HS-27A (cell line): ENCODE data around the gene FILIP1.
A peak's percentile ranks its signal among the peaks of the same experiment; 100 is the strongest.

Source experiments
- DNase-seq: peaks from one replicate; pipeline ENCODE4 v3.0.0-alpha.2; 2012; ENCODE audit warnings: low read depth, missing footprints

The FILIP1 gene

GRCh38 chr6:75296811-75297779, 196.5 kb downstream of the FILIP1 start:
- no peak for DNase-seq

DNA sequence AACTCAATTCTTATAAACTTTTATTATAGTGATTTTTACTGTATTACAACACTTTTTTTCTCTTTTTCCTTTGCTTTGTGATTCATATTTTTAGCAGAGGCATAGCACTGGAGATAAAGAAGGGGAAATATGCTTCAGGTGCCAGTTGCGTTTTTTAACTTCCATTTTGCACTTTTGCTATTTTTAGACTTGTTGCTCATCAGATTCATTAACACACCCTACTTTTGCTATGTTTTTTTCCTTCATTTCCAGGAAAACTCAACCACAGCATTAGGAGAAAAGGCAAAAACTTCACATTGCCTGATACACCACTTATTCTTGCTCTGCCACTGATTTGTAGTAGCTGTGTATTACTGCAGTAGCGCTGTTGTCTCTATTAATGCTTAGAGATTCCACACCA, 201.0 kb downstream of the FILIP1 start:
- DNase-seq: no peak

- no peak for DNase-seq
Measured at GRCh38 chr6:75291744-75292143, 201.9 kb downstream of the FILIP1 start.

DNA sequence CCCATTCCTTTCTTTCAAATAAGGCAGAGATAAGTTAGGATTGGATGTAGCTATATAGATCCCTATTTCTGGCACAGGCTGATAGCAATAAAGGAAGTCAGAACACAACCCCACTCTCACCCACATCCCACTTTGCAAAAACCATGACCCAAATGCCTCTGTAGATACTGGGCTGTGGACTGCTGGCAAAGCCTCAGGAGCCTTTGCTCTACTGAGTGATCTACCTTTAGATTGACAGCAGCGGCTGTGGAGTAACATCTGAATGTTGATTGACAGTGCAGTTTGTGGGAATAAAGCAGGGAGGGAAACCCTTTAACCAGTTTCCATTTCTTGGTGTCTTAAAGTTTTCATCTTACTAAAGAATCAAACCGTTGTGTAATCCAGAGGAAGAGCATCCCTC, 202.3 kb downstream of the FILIP1 start:
- DNase-seq: no peak

DNA sequence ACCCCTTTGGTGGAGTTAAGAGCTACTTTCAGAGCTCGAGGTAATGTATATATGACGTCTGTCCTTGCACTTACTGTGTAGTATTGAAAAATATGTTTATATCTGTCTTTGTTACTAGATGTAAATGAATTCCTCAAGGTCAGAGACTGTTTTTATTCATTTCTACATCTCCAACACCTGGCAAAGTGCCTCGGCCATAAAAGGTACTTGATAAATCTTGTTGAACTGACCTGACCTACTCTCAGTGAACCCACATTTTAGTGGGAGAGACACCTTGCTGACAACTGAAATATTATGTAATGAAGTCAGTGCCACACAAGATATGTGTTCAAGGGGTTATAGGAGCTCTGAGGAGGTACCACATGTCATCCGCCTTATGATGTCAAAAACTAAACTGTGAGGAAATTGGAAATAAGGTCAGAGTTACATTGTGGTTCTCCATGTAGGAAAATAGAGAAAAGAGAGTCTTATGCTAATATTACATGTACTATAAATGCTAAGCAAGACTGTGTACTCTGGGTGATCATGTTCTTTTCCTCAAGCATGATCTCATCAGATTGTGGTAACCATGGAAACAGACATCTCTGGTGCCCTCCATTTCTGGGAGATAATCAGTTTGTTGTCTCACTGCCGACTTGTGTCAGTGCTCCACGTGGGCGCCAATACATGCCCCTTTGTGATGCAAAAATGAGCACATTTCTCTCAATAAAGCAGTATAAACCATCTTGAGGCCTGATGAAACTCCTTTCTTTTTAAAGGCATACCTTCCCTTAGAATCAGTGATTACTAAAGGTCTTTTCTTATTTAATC, 203.3 kb downstream of the FILIP1 start:
- DNase-seq: no peak

GRCh38 chr6:75288023-75288422, 205.6 kb downstream of the FILIP1 start:
- DNase-seq: no peak

- no peak for DNase-seq
Measured at GRCh38 chr6:75287424-75287823, 206.2 kb downstream of the FILIP1 start.

DNA sequence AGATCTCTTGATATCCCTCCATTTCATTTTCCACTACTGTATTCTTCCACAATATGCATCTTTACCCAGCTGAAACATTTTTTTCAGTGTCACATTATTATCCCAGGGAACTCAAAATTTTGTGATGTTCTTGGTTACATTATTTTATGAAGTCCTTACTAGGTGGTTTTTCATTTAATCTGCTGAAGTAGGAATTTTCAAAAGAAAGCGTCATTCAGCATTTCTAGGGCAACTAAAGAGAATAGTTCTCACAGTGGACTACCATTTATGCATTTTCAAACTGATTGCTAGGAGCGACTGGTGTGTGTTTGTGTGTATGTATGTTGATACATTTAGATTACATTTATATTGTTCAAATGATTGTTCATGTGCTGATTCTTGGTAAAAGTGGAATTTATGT, 206.6 kb downstream of the FILIP1 start:
- no peak for DNase-seq

DNA sequence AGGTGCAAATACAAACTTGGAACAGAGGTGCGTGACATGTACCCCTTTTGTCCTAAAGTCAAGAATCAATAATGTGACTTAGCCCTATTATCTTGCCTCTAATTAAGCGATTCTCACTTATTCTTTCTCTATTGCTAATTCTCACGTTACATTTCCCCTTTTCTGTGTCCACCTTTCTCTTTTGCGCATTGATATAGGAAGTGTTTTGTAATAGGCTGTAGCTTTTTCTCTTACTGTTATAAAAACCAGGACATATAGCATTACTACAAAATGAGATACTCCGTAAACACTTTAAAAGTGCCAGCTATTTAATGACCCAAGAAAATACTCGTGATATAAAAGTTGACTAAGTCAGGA, 208.3 kb downstream of the FILIP1 start:
- no peak for DNase-seq

DNA sequence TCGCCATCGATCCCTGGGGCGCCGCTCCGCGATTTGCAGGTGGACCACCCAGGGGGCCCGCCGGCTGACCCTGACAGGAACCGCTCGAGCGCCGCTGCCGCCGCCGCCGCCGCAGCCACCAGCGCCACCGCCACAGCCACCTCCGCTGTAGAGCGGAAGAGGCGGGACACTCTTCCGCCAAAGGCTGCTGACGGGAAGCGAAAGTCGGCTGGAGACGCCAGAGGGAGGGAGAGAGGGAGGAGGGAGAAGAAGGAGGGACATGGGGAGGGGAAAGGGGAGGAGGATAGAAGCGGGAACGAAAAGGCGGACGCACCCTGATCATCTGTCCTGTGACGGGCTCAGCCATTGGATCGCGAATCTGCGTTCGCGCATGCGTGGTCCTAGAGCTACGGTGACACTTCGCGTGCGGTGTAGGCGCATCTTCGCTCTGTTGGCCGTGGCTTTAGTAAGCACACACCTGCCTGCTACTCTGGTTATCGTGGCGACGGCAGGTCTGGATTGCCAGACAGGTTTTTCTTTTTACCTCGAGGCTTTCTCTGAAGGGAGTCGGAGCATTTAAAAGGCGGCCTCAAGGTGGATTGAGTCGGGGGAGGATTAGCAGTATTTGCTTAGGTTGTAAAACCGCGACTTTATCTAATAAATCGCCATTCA, 208.8 kb downstream of the FILIP1 start, which contains the start of gene TMEM30A:
Gene TMEM30A, minus strand, starts transcription at position 161 of the 651 bp plus-strand sequence. Its CDS starts 154 bp downstream, at position 7.
- DNase-seq: peak; percentile 83

DNA sequence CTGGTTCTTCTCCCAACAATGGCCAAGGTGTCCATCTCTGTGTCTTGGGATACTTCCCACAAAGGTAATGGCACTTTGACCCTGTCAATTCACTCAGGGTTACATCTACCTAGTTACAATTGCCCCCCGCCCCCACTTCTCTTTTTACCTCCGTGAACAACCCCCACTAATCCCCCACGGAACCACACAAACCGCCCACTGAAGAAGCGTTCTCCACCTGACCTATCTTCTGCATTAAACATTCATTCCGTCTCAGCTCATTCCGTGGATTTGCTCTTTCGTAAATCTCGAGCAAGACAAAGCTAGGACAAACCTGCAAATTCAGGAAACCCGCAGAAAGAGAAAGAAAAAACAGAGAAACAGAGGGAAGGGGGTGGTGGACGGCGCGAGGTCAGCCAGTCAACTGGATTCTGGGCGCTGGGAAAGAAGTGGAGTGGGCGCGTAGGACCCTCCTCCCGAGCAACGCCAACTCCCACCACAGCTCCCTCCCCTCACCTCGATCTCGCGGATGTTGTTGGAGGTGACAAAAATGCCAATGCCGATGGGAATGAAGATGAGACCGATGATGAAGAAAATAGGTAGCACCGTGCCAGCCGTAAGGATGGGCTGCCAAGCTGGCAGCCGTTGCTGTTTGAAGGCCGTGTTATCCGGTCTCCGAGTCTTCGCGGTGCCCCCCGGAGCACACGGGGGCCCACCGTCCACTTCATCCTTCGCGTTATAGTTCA, 209.5 kb downstream of the FILIP1 start:
- no peak for DNase-seq

DNA sequence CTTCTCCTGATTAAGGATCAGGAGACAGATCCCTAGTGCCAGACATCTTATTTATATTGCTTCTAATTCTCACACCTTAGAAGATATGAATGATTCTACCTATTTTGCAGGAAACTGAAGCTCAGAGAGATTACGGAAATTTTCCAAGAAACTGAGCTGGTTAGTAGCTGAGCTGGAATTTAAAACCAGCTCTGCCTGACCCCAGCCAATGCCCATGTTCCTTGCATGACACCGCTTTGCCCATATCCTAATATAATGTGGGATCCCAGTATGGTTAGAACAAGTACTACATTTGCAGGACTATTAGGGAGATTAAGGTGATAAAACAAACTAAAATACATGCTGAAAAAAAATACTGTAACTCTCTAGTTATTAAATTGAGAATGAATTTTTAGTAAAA, 210.9 kb downstream of the FILIP1 start:
- no peak for DNase-seq

- no peak for DNase-seq
Measured at GRCh38 chr6:75281653-75282052, 211.9 kb downstream of the FILIP1 start.

GRCh38 chr6:75280131-75280855, 213.3 kb downstream of the FILIP1 start:
- no peak for DNase-seq

GRCh38 chr6:75279418-75279817, 214.2 kb downstream of the FILIP1 start:
- DNase-seq: no peak

DNA sequence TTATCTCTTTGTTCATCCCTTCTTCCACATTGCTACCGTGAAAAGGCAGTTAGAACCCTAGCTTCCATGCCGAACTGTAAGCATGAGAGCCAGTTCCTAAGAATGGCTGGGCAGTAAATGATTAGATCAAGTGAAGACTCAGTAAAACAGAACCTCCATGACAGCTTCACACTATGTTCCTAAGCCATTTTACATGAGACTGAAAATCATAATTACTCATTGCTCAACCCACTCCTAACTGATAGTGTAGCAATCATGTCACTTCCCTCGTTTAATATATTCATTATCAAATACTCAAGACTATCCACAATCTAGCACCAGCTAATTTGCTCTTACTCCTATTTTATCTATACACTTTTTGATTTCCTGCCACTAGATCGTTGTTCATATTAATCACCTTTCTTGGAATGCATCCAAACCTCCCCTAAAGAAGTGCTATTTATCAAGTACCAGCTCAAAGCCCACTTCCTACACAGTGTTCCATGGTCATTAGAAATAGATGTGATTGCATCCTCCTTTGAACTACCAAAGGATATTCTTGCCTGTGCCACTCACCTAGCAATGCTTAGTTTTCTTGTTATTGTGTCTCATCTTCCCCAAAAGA, 215.0 kb downstream of the FILIP1 start:
- no peak for DNase-seq

DNA sequence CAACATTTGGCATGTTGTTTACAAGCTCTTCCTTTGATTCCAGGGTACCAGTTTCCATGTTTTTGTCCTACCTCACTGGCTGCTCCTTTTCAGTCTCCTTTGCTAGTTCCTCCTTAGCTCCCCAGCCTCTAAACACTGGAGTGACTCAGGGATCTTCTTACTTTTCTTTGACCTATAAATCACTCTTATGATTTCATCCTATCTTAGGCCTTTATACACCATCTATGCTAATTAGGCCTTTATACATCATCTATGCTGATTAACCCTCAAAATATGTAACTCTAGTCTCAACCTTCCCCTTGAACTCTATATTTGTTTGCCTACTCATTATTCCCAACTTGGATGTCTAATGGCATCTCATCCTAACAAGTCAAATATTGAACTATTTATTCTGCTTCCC, 218.5 kb downstream of the FILIP1 start:
- no peak for DNase-seq

- no peak for DNase-seq
Measured at GRCh38 chr6:75273009-75273408, 220.6 kb downstream of the FILIP1 start.

DNA sequence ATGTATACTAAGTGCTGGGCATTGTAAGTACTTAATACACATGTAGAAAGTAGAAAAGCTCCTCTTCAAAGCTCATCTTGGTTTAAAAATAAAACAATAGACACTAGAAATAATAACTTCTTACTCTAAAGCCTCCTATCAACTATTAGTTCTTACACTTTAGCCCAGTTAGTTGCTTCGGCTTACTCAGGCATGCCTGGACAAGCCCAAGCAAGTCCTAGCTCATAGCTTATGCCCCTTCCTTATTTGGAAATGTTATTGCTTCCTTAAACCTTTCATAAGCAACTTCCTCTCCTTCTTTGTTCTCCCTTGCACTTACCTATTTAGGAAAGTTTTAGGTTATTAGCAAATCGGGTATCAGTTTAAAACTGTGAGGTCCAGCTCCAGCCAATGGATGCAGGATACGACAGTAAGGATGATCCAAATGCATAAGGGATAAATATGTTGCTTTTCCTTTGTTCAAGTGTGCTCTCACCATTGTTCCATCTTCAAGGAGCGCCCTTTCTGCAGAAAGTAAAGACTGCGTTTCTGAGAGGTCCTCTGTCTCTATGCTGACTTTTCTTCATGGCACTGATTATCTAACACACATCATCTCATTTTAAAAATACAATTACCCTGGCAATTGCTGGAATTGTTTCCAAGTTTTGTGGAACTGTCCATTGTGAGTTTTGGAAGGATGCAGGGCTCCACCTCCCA, 221.3 kb downstream of the FILIP1 start:
- no peak for DNase-seq

GRCh38 chr6:75268988-75269354, 224.6 kb downstream of the FILIP1 start:
- DNase-seq: no peak
